Measurements from ENCODE around the gene OR4D9.

GRCh38 chr11:59479906-59480305 lies 31.4 kb upstream of the OR4D9 start:
- TF ChIP-seq CTCF (IDR thresholded peaks at IDR 0.05 in 4 of 5, conservative IDR thresholded peaks at IDR 0.05 in 1 of 5): no peak
- no peak for TF ChIP-seq POLR2A (IDR thresholded peaks at IDR 0.05)

Data from gastrocnemius medialis (tissue), 4 donors.